Stimulated activated CD8-positive, alpha-beta memory T cell treated with anti-CD3 and anti-CD28 coated beads, Interleukin-7, amount 100 ng/mL, for 1 hour (primary cell): Measurements from ENCODE around the gene DNAH8.
"Not testable (repeated sequence)": the region's sequence is repeated elsewhere in the genome, so short reads cannot be mapped to it uniquely, and the experiment has no call there.

Experiments used
- DNase-seq, 2 donors: peaks; one replicate each; pipeline ENCODE4 v3.0.0-alpha.2; 2020; ENCODE audit warnings: low read depth in 2 of 2

The DNAH8 gene

GRCh38 chr6:38750968-38751615 lies 36.0 kb downstream of the DNAH8 start:
- no peak for DNase-seq

- no peak for DNase-seq
These were observed 38.6 kb downstream of the DNAH8 start for GRCh38 chr6:38753707-38754106.

- DNase-seq, result no peak
These were observed 40.1 kb downstream of the DNAH8 start for GRCh38 chr6:38755207-38755606.

- DNase-seq, result no peak
These were observed 40.8 kb downstream of the DNAH8 start for GRCh38 chr6:38755874-38756273.

- DNase-seq, result no peak
These were observed 45.0 kb downstream of the DNAH8 start for GRCh38 chr6:38760097-38760496.

GRCh38 chr6:38762848-38763247 lies 47.7 kb downstream of the DNAH8 start:
- DNase-seq, result no peak

- no peak for DNase-seq
These were observed 52.4 kb downstream of the DNAH8 start for GRCh38 chr6:38767560-38767959.

- DNase-seq, result no peak
These were observed 58.2 kb downstream of the DNAH8 start for GRCh38 chr6:38773338-38773737.

GRCh38 chr6:38774929-38775707 lies 60.0 kb downstream of the DNAH8 start:
- no peak for DNase-seq

- no peak for DNase-seq
These were observed 60.8 kb downstream of the DNAH8 start for GRCh38 chr6:38775870-38776269.

- no peak for DNase-seq
These were observed 61.4 kb downstream of the DNAH8 start for GRCh38 chr6:38776515-38776914.

GRCh38 chr6:38779310-38780062 lies 64.4 kb downstream of the DNAH8 start:
- no peak for DNase-seq

- no peak for DNase-seq
These were observed 67.5 kb downstream of the DNAH8 start for GRCh38 chr6:38782616-38783015.

GRCh38 chr6:38783443-38784228 lies 68.5 kb downstream of the DNAH8 start:
- DNase-seq, result no peak

- no peak for DNase-seq
These were observed 69.6 kb downstream of the DNAH8 start for GRCh38 chr6:38784506-38785235.

- no peak for DNase-seq
These were observed 71.4 kb downstream of the DNAH8 start for GRCh38 chr6:38786486-38786885.

GRCh38 chr6:38789256-38789655 lies 74.1 kb downstream of the DNAH8 start:
- DNase-seq, result no peak

GRCh38 chr6:38792356-38792755 lies 77.2 kb downstream of the DNAH8 start:
- no peak for DNase-seq

- no peak for DNase-seq
These were observed 79.6 kb downstream of the DNAH8 start for GRCh38 chr6:38794682-38795081.

- no peak for DNase-seq
These were observed 80.9 kb downstream of the DNAH8 start for GRCh38 chr6:38796006-38796405.

GRCh38 chr6:38796437-38796836 lies 81.3 kb downstream of the DNAH8 start:
- not testable (repeated sequence) for DNase-seq
